Activated CD4-positive, CD25-positive, alpha-beta regulatory T cell (primary cell): ENCODE results near the gene MYEOV.

Experiments
- DNase-seq, 4 experiments: peaks; one replicate each; lab custom pipeline; 2025; lab: John Stamatoyannopoulos, UW

The MYEOV gene

GRCh38 chr11:69293819-69294505, at the start of gene MYEOV:
Gene MYEOV, plus strand, starts transcription at chr11:69294155. Its CDS starts 1,200 bp downstream, at chr11:69295355.
- no peak for DNase-seq

GRCh38 chr11:69244266-69244665, 49.7 kb upstream of the MYEOV start:
- DNase-seq: no peak

GRCh38 chr11:69245041-69245440, 48.9 kb upstream of the MYEOV start:
- no peak for DNase-seq

- no peak for DNase-seq
These were observed 48.2 kb upstream of the MYEOV start for GRCh38 chr11:69245491-69246345.

- no peak for DNase-seq
These were observed 44.4 kb upstream of the MYEOV start for GRCh38 chr11:69249311-69250185.

GRCh38 chr11:69250186-69251056, 43.5 kb upstream of the MYEOV start:
- no peak for DNase-seq

- DNase-seq: no peak
These were observed 42.9 kb upstream of the MYEOV start for GRCh38 chr11:69251057-69251393.

GRCh38 chr11:69251639-69252489, 42.1 kb upstream of the MYEOV start:
- no peak for DNase-seq

- DNase-seq: no peak
These were observed 41.5 kb upstream of the MYEOV start for GRCh38 chr11:69252490-69252837.

- DNase-seq: no peak
These were observed 40.9 kb upstream of the MYEOV start for GRCh38 chr11:69253028-69253427.

- DNase-seq: no peak
These were observed 36.8 kb upstream of the MYEOV start for GRCh38 chr11:69257134-69257533.

GRCh38 chr11:69257838-69258658, 35.9 kb upstream of the MYEOV start:
- no peak for DNase-seq

GRCh38 chr11:69259096-69259495, 34.9 kb upstream of the MYEOV start:
- DNase-seq: no peak

- DNase-seq: no peak
These were observed 33.3 kb upstream of the MYEOV start for GRCh38 chr11:69260622-69261021.

- DNase-seq: no peak
These were observed 32.8 kb upstream of the MYEOV start for GRCh38 chr11:69261116-69261515.

GRCh38 chr11:69262918-69263735, 30.8 kb upstream of the MYEOV start:
- DNase-seq: no peak

- no peak for DNase-seq
These were observed 30.3 kb upstream of the MYEOV start for GRCh38 chr11:69263736-69264052.

GRCh38 chr11:69264486-69264885, 29.5 kb upstream of the MYEOV start:
- no peak for DNase-seq

GRCh38 chr11:69265210-69265609, 28.7 kb upstream of the MYEOV start:
- no peak for DNase-seq
